Measurements from ENCODE around the gene ABCG4. TPM values are rescaled to one million over a fixed set of nuclear protein-coding genes. Genes with fewer than 3 reads are reported as not detected.
A peak's percentile ranks its signal among the peaks of the same experiment; 100 is the strongest.

The ABCG4 gene
- total and polyA plus RNA-seq, 9 of the 15 experiments (the other 6 are each of a cell fraction or from before 2014, with no cell fraction given) = 0.03 to 0.11 (median 0.07) TPM; not detected in 4

DNA sequence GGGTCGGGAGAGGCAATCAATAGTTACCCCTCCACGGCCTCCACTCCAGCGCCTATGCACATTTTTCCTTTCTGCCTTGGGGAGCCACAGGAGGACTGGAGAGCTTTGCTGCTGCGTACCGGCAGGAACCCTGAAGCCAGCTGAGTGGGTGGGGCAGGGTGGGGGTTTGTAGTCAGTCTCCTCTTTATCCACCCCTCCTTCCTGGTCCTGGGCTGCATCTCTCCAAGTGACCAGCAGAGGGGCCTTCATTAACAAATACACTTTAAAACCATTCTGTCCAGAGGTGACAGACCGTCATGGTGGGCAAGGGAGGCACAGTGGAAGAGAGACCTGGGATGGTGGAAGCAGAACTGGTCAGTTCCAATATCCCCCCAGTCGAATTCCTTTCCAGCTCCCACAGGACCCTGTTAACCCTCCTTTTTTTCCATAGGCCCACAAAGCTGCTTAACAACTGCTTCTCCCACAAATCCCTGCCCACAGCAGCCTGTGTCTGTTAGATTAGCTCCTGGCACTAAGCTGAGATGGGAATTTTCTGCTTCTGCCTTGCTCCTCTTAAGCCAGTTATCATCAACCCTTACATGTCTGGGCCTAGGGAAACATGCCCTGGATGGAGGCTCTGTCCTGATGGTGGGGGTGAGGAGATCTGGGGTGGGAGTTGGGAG lies 3.9 kb upstream of the ABCG4 start (continued):
- TF ChIP-seq TFAP4 (CRISPR knock-in tag; IDR thresholded peaks at IDR 0.05; ENCODE audit: borderline replicate concordance) (peak; percentile 86), L3MBTL2 (IDR thresholded peaks at IDR 0.05) (no peak), RBM25 (IDR thresholded peaks at IDR 0.05; ENCODE audit: low read depth, low read length, severe bottlenecking) (no peak), HMG20A (CRISPR knock-in tag; conservative IDR thresholded peaks at IDR 0.05) (no peak), ZNF583 (CRISPR knock-in tag; IDR thresholded peaks at IDR 0.05) (no peak), HDAC3 (IDR thresholded peaks at IDR 0.05; ENCODE audit: borderline replicate concordance, partially characterized antibody) (no peak), ZBTB7A (IDR thresholded peaks at IDR 0.05; ENCODE audit: borderline replicate concordance, control insufficient read depth, low read depth, low read length) (peak; percentile 51; the same call in 1 of the 2 replicates), ZNF146 (CRISPR knock-in tag; IDR thresholded peaks at IDR 0.05; ENCODE audit: unreplicated experiment) (no peak), ZNF184 (CRISPR knock-in tag; IDR thresholded peaks at IDR 0.05) (no peak), CTCF (IDR thresholded peaks at IDR 0.05 in 2 of 3, conservative IDR thresholded peaks at IDR 0.05 in 1 of 3; ENCODE audit: insufficient read depth in 2 of 3, low read depth in 1 of 3, low read length in 3 of 3) (peak; percentile 72 to 77 (median 73)), ZNF778 (CRISPR knock-in tag; IDR thresholded peaks at IDR 0.05) (no peak), TGIF2 (CRISPR knock-in tag; IDR thresholded peaks at IDR 0.05) (no peak), SMC3 (conservative IDR thresholded peaks at IDR 0.05; ENCODE audit: insufficient read depth, low read depth, low read length) (peak; percentile 67), KDM5B (IDR thresholded peaks at IDR 0.05; ENCODE audit: insufficient replicate concordance, low read depth, low read length) (no peak), ATF6 (CRISPR knock-in tag; IDR thresholded peaks at IDR 0.05) (no peak), DIDO1 (tag; IDR thresholded peaks at IDR 0.05; ENCODE audit: low read depth) (no peak), ZNF408 (CRISPR knock-in tag; IDR thresholded peaks at IDR 0.05; ENCODE audit: low read depth) (no peak), HMBOX1 (IDR thresholded peaks at IDR 0.05) (no peak), TCF15 (CRISPR knock-in tag; IDR thresholded peaks at IDR 0.05) (no peak)
